Muscle layer of colon (tissue), 2 donors: ENCODE results near the gene ARMH1.
"Not testable (repeated sequence)": the region's sequence is repeated elsewhere in the genome, so short reads cannot be mapped to it uniquely, and the experiment has no call there.

ENCODE experiments used
- H3K27ac ChIP-seq: one replicate; pipeline ENCODE4 v1.7.0; 2013; ENCODE audit warnings: low read depth, mild to moderate bottlenecking, low read length, moderate library complexity
- H3K27me3 ChIP-seq, 2 donors: one replicate each; pipeline ENCODE4 v1.7.0; 2013; ENCODE audit warnings: low read length in 2 of 2, mild to moderate bottlenecking in 2 of 2; ENCODE audit not compliant: insufficient read depth in 2 of 2, control insufficient read depth in 1 of 2
- H3K36me3 ChIP-seq: one replicate; pipeline ENCODE4 v1.7.0; 2013; ENCODE audit warnings: mild to moderate bottlenecking, low read length; ENCODE audit not compliant: insufficient read depth
- H3K4me1 ChIP-seq: one replicate; pipeline ENCODE4 v1.7.0; 2013; ENCODE audit warnings: mild to moderate bottlenecking, low read length; ENCODE audit not compliant: insufficient read depth
- H3K4me3 ChIP-seq, 2 donors: one replicate each; pipeline ENCODE4 v1.7.0; 2013; ENCODE audit warnings: low read length in 2 of 2, low read depth in 1 of 2, mild to moderate bottlenecking in 1 of 2, moderate library complexity in 1 of 2
- H3K9ac ChIP-seq: one replicate; pipeline ENCODE4 v1.7.0; 2013; ENCODE audit warnings: low read length
- H3K9me3 ChIP-seq: one replicate; pipeline ENCODE4 v1.7.0; 2013; ENCODE audit warnings: mild to moderate bottlenecking, low read length
- donor health status: abdominal sarcoma.
- donor health status: Adenocarcinoma of cecum.

The ARMH1 gene

GRCh38 chr1:44735992-44736391 is 61.5 kb downstream of the ARMH1 start:
- no peak overlapping the region for H3K27ac ChIP-seq
- H3K9ac ChIP-seq, result no peak overlapping the region
- peaks cover 9% of the 10 kb centered on the region for H3K4me1 ChIP-seq
- no peaks in the 10 kb centered on the region for H3K36me3 ChIP-seq
- H3K9me3 ChIP-seq, result no peaks in the 10 kb centered on the region
- no peak overlapping the region for H3K4me3 ChIP-seq
- H3K27me3 ChIP-seq, result no peaks in the 10 kb centered on the region

- H3K27me3 ChIP-seq, H3K9me3 ChIP-seq, H3K36me3 ChIP-seq, H3K4me1 ChIP-seq: not testable (repeated sequence)
- Histone ChIP-seq H3K27ac (peak overlapping the region; percentile 62), H3K4me3 (peak overlapping the region; percentile 25 to 69), H3K9ac (peak overlapping the region; percentile 29)
These were observed 64.4 kb downstream of the ARMH1 start for GRCh38 chr1:44738953-44739306.

DNA sequence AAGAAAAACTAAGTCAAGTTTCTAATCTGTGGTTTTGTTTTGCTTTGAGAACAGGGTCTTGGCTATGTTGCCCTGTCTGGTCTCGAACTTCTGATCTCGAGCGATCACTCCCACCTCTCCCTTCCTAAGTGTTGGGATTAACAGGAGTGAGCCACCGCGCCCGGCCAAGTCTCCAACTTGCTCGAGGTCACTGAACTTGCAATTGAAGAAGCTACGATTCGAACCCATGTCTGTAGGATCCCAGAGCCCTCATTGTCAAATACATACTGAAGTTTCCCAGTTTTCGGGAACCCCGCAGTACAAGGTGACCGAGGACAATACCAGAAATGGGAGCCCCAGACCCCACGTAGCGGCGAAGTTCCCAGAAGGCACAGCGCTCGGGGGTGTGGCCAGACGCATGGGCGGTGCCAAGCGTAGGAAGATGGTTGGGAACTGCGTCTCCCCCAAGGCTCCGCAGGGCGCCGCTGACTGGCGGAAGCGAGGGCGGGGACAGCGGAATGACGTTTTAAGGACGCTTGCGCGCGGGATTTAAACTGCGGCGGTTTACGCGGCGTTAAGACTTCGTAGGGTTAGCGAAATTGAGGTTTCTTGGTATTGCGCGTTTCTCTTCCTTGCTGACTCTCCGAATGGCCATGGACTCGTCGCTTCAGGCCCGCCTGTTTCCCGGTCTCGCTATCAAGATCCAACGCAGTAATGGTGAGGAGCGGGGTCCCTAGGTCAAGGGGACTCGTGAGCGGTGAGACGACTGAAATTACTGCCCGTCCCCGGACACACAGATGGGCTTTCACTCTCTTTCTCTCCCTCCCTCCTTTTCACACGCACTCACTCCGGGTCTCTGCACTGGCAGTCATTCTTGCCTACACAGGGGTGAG is 65.0 kb downstream of the ARMH1 start, which contains the start of gene KIF2C:
TSS of gene KIF2C (plus strand) at position 531 of the 872 bp plus-strand sequence. CDS start at position 627, 96 bp downstream.
- Histone ChIP-seq H3K4me1 (peaks cover 8% of the 10 kb centered on the region), H3K27ac (peak within 1 kb of the TSS; percentile 62), H3K27me3 (no peaks in the 10 kb centered on the region), H3K9me3 (no peaks in the 10 kb centered on the region), H3K4me3 (peak within 1 kb of the TSS; percentile 25 to 69), H3K9ac (peak within 1 kb of the TSS; percentile 29), H3K36me3 (no peaks in the 10 kb centered on the region)

GRCh38 chr1:44740179-44740617 is 65.7 kb downstream of the ARMH1 start:
- no peaks in the 10 kb centered on the region for H3K27me3 ChIP-seq
- H3K27ac ChIP-seq, result no peak overlapping the region
- peaks cover 8% of the 10 kb centered on the region for H3K4me1 ChIP-seq
- H3K4me3 ChIP-seq, result peak overlapping the region in 1 of 2 donors; percentile 69
- H3K36me3 ChIP-seq, result no peaks in the 10 kb centered on the region
- H3K9me3 ChIP-seq, result no peaks in the 10 kb centered on the region
- no peak overlapping the region for H3K9ac ChIP-seq

DNA sequence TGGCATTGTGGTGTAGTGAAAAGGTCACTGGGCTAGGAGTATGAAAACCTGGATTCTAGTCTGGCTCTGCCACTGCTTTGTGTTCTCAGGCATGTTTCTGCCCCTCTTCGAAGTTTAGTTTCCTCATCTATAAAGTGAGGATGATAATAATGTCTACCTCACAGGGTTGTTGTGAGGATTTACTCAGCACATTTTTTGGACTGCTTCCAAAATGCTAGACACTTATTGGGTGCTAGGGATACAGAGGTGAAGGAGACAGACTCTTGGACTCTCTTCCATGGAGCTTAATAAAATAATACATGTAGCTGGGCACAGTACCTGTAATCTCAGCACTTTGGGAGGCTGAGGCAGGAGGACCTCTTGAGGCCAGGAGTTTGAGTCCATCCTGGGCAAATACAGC is 68.7 kb downstream of the ARMH1 start:
- Histone ChIP-seq H3K27me3 (no peaks in the 10 kb centered on the region), H3K27ac (no peak overlapping the region), H3K9ac (no peak overlapping the region), H3K36me3 (no peaks in the 10 kb centered on the region), H3K4me1 (peaks cover 8% of the 10 kb centered on the region), H3K4me3 (no peak overlapping the region), H3K9me3 (no peaks in the 10 kb centered on the region)

DNA sequence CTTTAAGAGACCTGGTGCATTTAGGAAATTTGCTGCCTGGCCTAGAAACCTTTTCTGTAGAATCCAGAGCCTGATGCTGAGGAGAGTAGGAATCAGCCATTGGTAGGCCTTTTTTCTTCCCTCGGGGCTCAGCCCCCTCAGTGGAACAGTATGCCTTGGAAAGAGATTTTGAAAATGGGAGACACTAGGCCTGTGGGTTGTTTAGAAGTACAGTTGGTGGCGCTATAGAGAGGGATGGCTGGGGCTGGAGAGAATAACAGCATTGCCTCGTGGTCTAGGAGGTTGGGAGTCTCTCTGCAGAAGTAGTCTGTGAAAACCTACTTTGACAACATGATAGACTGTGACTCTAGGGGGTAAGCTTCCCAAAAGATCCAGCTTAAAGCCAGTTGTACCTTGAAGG is 73.4 kb downstream of the ARMH1 start:
- Histone ChIP-seq H3K9ac (no peak overlapping the region), H3K4me3 (no peak overlapping the region), H3K27me3 (no peaks in the 10 kb centered on the region), H3K9me3 (no peaks in the 10 kb centered on the region), H3K4me1 (no peaks in the 10 kb centered on the region), H3K27ac (no peak overlapping the region), H3K36me3 (no peaks in the 10 kb centered on the region)

DNA sequence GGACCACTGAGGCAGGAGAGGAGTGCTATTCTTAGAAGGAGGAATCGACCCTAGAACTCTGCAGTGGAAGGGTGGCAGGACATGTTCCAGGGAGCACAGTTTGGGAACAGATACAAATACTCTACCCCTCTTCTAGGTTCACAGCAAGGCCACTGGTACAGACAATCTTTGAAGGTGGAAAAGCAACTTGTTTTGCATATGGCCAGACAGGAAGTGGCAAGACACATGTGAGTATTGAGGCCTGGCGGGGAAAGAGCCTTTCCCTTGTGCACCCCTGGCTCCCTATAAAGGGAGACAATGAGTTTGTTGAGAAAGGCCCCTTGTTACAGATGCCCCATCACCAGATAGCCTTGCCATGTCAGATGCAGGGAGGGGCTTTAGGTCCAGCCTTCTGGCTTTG is 82.9 kb downstream of the ARMH1 start:
- no peaks in the 10 kb centered on the region for H3K4me1 ChIP-seq
- no peak overlapping the region for H3K27ac ChIP-seq
- no peaks in the 10 kb centered on the region for H3K9me3 ChIP-seq
- H3K27me3 ChIP-seq, result no peaks in the 10 kb centered on the region
- no peak overlapping the region for H3K9ac ChIP-seq
- no peak overlapping the region for H3K4me3 ChIP-seq
- H3K36me3 ChIP-seq, result no peaks in the 10 kb centered on the region

DNA sequence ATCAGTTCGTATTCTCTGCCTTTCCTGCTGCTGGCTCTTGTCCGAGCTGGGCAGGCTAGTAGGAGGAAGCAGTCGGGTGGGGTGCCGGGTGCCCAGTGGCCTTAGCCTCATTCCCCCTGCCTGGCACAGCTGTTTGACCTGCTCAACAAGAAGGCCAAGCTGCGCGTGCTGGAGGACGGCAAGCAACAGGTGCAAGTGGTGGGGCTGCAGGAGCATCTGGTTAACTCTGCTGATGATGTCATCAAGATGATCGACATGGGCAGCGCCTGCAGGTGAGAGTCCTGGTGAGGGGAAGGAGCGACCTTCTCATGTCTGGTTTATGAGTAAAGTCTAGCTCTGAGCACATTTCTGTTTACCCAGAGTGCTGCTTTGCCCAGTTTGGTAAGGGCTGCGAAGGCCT is 84.6 kb downstream of the ARMH1 start:
- Histone ChIP-seq H3K9me3 (no peaks in the 10 kb centered on the region), H3K4me1 (no peaks in the 10 kb centered on the region), H3K9ac (no peak overlapping the region), H3K4me3 (no peak overlapping the region), H3K27me3 (no peaks in the 10 kb centered on the region), H3K36me3 (no peaks in the 10 kb centered on the region), H3K27ac (no peak overlapping the region)

DNA sequence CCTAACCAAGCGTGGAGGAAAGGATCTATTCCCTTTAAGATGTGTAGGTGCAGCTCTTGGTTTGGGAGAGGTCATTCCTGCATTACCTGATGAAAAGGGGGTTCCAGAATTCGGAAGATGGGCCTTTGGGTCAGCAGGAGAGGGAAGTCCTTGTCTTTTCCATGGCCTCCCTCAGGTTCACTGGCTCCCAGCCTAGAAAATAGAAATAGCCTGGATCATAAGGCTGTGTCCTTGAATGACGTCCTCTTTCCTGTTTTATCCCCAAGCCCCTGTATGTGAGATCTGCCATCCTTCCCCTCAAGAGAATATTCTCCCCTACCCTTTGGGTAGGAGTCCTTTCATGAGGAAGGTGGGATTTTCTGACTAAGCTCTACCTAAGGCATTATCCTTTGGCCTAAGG is 86.4 kb downstream of the ARMH1 start:
- Histone ChIP-seq H3K9me3 (no peaks in the 10 kb centered on the region), H3K36me3 (no peaks in the 10 kb centered on the region), H3K27ac (no peak overlapping the region), H3K9ac (no peak overlapping the region), H3K4me3 (no peak overlapping the region), H3K27me3 (no peaks in the 10 kb centered on the region), H3K4me1 (no peaks in the 10 kb centered on the region)

GRCh38 chr1:44766421-44766820 is 91.9 kb downstream of the ARMH1 start:
- H3K9me3 ChIP-seq, H3K4me1 ChIP-seq, H3K27me3 ChIP-seq, H3K36me3 ChIP-seq, H3K4me3 ChIP-seq, H3K9ac ChIP-seq, H3K27ac ChIP-seq: not testable (repeated sequence)
